Measurements from ENCODE around the gene AKT1S1. TPM values are rescaled to one million over a fixed set of nuclear protein-coding genes. Genes with fewer than 3 reads are reported as not detected.

AKT1S1 gene
- total and polyA plus RNA-seq, 2 of the 13 experiments (the other 11 are each of a cell fraction or from before 2014, with no cell fraction given): 13.5 to 27.8 TPM

DNA sequence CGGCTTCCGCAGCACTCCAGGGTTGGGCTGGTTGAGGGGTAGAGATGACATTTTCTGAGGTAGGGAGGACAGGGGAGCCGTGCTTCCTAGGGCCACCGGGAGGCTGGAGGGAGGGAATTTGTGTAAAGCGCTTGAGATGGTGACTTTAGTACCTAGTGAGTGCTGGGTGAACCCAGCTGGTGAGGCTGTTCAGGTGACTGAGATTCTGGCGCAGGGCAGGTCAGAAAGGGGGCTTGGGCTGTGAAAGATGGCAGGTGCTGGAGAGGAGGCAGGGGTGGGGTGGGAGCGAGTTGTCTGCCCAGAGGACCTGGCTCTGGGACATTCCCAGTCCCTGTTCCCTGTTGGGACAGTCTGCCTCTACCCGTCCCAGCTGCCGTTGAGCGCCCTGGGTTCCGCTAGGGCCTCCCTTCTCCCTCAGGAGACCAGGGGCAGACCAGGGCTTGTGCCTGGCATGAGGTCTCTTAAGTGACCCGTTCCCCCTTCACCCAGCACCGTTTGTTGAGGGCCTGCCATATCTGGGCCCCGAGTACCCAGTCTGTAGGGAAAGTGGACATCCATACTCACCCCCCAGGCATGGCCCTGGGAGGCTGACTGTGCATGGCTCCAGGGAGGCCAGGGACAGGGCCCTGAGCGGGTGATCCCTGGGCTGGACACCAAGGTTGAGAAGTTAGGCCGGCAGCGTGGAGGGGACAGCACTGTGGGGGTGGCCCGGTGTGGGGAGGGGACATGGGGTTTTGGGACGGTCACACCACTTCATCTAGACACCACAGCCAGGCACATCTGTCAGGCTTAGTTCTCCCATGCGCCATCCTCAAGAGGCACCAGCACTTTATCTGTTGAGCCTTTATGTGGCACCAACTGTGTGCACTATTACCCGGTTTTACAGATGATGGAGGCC, 21.2 kb downstream of the AKT1S1 start:
- Histone ChIP-seq H3K27me3 (ENCODE audit: control insufficient read depth in 1 of 2, insufficient read depth in 2 of 2, low read length in 2 of 2) (no peaks in the 10 kb centered on the region; a peak in 1 of 5 replicates), H3K4me3 (replicated peaks in 1 of 3; ENCODE audit: insufficient read depth in 1 of 3, low read depth in 2 of 3, low read length in 3 of 3) (no peak overlapping the region), H3K4me1 (ENCODE audit: insufficient read depth, low read length) (peaks cover 21% of the 10 kb centered on the region), H3K9ac (ENCODE audit: insufficient read depth, low read depth, low read length) (no peak overlapping the region), H3K9me3 (ENCODE audit: low read length) (no peaks in the 10 kb centered on the region), H2AFZ (ENCODE audit: low read length) (no peak overlapping the region), H3K79me2 (ENCODE audit: insufficient read depth, low read length) (peaks cover 24% of the 10 kb centered on the region), H3K4me2 (ENCODE audit: low read depth, low read length) (no peak overlapping the region), H3K27ac (ENCODE audit: extremely low read length, insufficient read depth, low read length) (no peak overlapping the region), H4K20me1 (ENCODE audit: insufficient read depth, low read length) (peaks cover 23% of the 10 kb centered on the region), H3K36me3 (replicated peaks in 1 of 2; ENCODE audit: control insufficient read depth in 1 of 2, insufficient read depth in 2 of 2, low read length in 2 of 2) (peaks cover 37 to 64% of the 10 kb centered on the region in 2 experiments; a peak in 4 of 5 replicates)
- in situ Hi-C loops (cut with HindIII; ENCODE audit: extremely low pct_ligation_motif_present, low pct_unique_long_range_greater_than_20kb) (no loop called here), intact Hi-C loops (cut with micrococcal nuclease; ENCODE audit: unreplicated experiment) (no loop called here)
- no peak for FAIRE-seq
- no peak for DNase-seq (ENCODE audit: low spot score)
- POLR2A ChIA-PET: no interaction called here
- no peak for ATAC-seq
- over 99% methylated on average over 16 of the region's 21 CpGs for WGBS (ENCODE audit: low lambda C conversion rate)
- CTCF ChIA-PET (ENCODE audit: low intra/inter-chr PET ratio, low total read pairs): no interaction called here
- BruUV-seq (replicated peaks): no TSS peak
- TF ChIP-seq HDAC1 (CRISPR knock-in tag; IDR thresholded peaks at IDR 0.05) (no peak), WIZ (CRISPR knock-in tag; IDR thresholded peaks at IDR 0.05) (no peak), ZNF367 (CRISPR knock-in tag; IDR thresholded peaks at IDR 0.05; ENCODE audit: borderline replicate concordance) (no peak), ZNF83 (CRISPR knock-in tag; IDR thresholded peaks at IDR 0.05; ENCODE audit: borderline replicate concordance) (no peak), POLR2A (IDR thresholded peaks at IDR 0.05; ENCODE audit: insufficient read depth in 1 of 2, low read depth in 2 of 2, low read length in 2 of 2) (0 out of 4 replicates have a peak, but pooled peaks of 1 of the 2 experiments have one; percentile 30), ONECUT2 (CRISPR knock-in tag; IDR thresholded peaks at IDR 0.05) (no peak), ZNF329 (CRISPR knock-in tag; IDR thresholded peaks at IDR 0.05; ENCODE audit: low read depth) (no peak), DNMT3B (CRISPR knock-in tag; conservative IDR thresholded peaks at IDR 0.05) (no peak), AGO1 (IDR thresholded peaks at IDR 0.05; ENCODE audit: low read depth, low read length, poor library complexity, severe bottlenecking) (peak; percentile 64), ZNF773 (CRISPR knock-in tag; IDR thresholded peaks at IDR 0.05; ENCODE audit: borderline replicate concordance) (no peak), POLR2G (IDR thresholded peaks at IDR 0.05; ENCODE audit: low read depth, low read length) (peak; percentile 61), RFX1 (IDR thresholded peaks at IDR 0.05) (no peak)
- TF ChIP-seq, protein P1, sequence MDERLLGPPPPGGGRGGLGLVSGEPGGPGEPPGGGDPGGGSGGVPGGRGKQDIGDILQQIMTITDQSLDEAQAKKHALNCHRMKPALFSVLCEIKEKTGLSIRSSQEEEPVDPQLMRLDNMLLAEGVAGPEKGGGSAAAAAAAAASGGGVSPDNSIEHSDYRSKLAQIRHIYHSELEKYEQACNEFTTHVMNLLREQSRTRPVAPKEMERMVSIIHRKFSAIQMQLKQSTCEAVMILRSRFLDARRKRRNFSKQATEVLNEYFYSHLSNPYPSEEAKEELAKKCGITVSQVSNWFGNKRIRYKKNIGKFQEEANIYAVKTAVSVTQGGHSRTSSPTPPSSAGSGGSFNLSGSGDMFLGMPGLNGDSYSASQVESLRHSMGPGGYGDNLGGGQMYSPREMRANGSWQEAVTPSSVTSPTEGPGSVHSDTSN (CRISPR knock-in tag; IDR thresholded peaks at IDR 0.05): no peak
- TF ChIP-seq, protein P2, sequence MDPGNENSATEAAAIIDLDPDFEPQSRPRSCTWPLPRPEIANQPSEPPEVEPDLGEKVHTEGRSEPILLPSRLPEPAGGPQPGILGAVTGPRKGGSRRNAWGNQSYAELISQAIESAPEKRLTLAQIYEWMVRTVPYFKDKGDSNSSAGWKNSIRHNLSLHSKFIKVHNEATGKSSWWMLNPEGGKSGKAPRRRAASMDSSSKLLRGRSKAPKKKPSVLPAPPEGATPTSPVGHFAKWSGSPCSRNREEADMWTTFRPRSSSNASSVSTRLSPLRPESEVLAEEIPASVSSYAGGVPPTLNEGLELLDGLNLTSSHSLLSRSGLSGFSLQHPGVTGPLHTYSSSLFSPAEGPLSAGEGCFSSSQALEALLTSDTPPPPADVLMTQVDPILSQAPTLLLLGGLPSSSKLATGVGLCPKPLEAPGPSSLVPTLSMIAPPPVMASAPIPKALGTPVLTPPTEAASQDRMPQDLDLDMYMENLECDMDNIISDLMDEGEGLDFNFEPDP (CRISPR knock-in tag; conservative IDR thresholded peaks at IDR 0.05): no peak
- TF ChIP-seq, protein P3, sequence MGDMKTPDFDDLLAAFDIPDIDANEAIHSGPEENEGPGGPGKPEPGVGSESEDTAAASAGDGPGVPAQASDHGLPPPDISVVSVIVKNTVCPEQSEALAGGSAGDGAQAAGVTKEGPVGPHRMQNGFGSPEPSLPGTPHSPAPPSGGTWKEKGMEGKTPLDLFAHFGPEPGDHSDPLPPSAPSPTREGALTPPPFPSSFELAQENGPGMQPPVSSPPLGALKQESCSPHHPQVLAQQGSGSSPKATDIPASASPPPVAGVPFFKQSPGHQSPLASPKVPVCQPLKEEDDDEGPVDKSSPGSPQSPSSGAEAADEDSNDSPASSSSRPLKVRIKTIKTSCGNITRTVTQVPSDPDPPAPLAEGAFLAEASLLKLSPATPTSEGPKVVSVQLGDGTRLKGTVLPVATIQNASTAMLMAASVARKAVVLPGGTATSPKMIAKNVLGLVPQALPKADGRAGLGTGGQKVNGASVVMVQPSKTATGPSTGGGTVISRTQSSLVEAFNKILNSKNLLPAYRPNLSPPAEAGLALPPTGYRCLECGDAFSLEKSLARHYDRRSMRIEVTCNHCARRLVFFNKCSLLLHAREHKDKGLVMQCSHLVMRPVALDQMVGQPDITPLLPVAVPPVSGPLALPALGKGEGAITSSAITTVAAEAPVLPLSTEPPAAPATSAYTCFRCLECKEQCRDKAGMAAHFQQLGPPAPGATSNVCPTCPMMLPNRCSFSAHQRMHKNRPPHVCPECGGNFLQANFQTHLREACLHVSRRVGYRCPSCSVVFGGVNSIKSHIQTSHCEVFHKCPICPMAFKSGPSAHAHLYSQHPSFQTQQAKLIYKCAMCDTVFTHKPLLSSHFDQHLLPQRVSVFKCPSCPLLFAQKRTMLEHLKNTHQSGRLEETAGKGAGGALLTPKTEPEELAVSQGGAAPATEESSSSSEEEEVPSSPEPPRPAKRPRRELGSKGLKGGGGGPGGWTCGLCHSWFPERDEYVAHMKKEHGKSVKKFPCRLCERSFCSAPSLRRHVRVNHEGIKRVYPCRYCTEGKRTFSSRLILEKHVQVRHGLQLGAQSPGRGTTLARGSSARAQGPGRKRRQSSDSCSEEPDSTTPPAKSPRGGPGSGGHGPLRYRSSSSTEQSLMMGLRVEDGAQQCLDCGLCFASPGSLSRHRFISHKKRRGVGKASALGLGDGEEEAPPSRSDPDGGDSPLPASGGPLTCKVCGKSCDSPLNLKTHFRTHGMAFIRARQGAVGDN (CRISPR knock-in tag; IDR thresholded peaks at IDR 0.05): no peak
- TF ChIP-seq, protein P4, sequence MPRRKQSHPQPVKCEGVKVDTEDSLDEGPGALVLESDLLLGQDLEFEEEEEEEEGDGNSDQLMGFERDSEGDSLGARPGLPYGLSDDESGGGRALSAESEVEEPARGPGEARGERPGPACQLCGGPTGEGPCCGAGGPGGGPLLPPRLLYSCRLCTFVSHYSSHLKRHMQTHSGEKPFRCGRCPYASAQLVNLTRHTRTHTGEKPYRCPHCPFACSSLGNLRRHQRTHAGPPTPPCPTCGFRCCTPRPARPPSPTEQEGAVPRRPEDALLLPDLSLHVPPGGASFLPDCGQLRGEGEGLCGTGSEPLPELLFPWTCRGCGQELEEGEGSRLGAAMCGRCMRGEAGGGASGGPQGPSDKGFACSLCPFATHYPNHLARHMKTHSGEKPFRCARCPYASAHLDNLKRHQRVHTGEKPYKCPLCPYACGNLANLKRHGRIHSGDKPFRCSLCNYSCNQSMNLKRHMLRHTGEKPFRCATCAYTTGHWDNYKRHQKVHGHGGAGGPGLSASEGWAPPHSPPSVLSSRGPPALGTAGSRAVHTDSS (CRISPR knock-in tag; conservative IDR thresholded peaks at IDR 0.05): no peak
